Measurements from ENCODE around the gene CHMP5.

DNA sequence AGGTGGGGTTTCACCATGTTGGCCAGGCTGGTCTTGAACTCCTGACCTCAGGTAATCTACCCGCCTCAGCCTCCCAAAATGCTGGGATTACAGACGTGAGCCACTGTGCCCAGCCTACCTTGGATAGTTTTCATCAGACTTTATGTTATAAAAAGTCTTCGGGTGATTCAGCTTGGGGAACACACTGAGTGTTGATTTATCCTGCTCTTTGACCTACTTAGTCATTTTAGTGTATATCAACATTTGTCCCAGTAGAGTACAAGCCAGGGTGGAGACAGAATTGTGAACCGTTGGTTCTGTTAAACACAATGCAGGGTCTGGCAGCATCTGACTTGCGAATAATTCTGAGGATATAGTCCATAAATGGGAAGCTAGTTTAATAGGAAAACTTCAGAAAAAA is 65.1 kb downstream of the CHMP5 start:
- TF ChIP-seq, protein P1, sequence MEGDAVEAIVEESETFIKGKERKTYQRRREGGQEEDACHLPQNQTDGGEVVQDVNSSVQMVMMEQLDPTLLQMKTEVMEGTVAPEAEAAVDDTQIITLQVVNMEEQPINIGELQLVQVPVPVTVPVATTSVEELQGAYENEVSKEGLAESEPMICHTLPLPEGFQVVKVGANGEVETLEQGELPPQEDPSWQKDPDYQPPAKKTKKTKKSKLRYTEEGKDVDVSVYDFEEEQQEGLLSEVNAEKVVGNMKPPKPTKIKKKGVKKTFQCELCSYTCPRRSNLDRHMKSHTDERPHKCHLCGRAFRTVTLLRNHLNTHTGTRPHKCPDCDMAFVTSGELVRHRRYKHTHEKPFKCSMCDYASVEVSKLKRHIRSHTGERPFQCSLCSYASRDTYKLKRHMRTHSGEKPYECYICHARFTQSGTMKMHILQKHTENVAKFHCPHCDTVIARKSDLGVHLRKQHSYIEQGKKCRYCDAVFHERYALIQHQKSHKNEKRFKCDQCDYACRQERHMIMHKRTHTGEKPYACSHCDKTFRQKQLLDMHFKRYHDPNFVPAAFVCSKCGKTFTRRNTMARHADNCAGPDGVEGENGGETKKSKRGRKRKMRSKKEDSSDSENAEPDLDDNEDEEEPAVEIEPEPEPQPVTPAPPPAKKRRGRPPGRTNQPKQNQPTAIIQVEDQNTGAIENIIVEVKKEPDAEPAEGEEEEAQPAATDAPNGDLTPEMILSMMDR (conservative IDR thresholded peaks at IDR 0.05): no peak
- TF ChIP-seq EZH2 (IDR thresholded peaks at IDR 0.05; ENCODE audit: low read depth): no peak

Data from PC-9 (cell line).